Stimulated activated CD4-positive, alpha-beta T cell treated with anti-CD3 and anti-CD28 coated beads, TNF-alpha, amount 100 ng/mL, for 48 hours (primary cell): ENCODE data around the gene ARHGAP5.
"Not testable (repeated sequence)": the region's sequence is repeated elsewhere in the genome, so short reads cannot be mapped to it uniquely, and the experiment has no call there.

Source experiments
- DNase-seq, 3 donors: peaks; one replicate each; pipeline ENCODE4 v3.0.0-alpha.2; 2020; ENCODE audit warnings: low read depth in 3 of 3

ARHGAP5 gene

GRCh38 chr14:32110548-32110896 is 33.4 kb downstream of the ARHGAP5 start:
- DNase-seq, result no peak

- DNase-seq, result no peak
Observed at GRCh38 chr14:32121536-32121935, 44.4 kb downstream of the ARHGAP5 start.

- no peak for DNase-seq
Observed at GRCh38 chr14:32121948-32122347, 44.8 kb downstream of the ARHGAP5 start.

- not testable (repeated sequence) for DNase-seq
Observed at GRCh38 chr14:32126899-32127730, 50.0 kb downstream of the ARHGAP5 start.

- not testable (repeated sequence) for DNase-seq
Observed at GRCh38 chr14:32127731-32128654, 50.9 kb downstream of the ARHGAP5 start.

GRCh38 chr14:32128703-32129102 is 51.6 kb downstream of the ARHGAP5 start:
- DNase-seq, result no peak

- DNase-seq, result no peak
Observed at GRCh38 chr14:32129124-32129523, 52.0 kb downstream of the ARHGAP5 start.

- DNase-seq, result not testable (repeated sequence)
Observed at GRCh38 chr14:32131689-32132088, 54.6 kb downstream of the ARHGAP5 start.

GRCh38 chr14:32134448-32135097 is 57.5 kb downstream of the ARHGAP5 start:
- DNase-seq, result no peak

GRCh38 chr14:32136027-32136825 is 59.1 kb downstream of the ARHGAP5 start:
- DNase-seq, result no peak

- DNase-seq, result no peak
Observed at GRCh38 chr14:32137313-32137712, 60.2 kb downstream of the ARHGAP5 start.

GRCh38 chr14:32137892-32138291 is 60.8 kb downstream of the ARHGAP5 start:
- DNase-seq, result no peak

- DNase-seq, result no peak
Observed at GRCh38 chr14:32142341-32142740, 65.2 kb downstream of the ARHGAP5 start.

- no peak for DNase-seq
Observed at GRCh38 chr14:32142754-32143437, 65.8 kb downstream of the ARHGAP5 start.

GRCh38 chr14:32150392-32150791 is 73.3 kb downstream of the ARHGAP5 start:
- DNase-seq, result no peak

GRCh38 chr14:32166029-32166428 is 88.9 kb downstream of the ARHGAP5 start:
- no peak for DNase-seq

- DNase-seq, result no peak
Observed at GRCh38 chr14:32166924-32167323, 89.8 kb downstream of the ARHGAP5 start.

- no peak for DNase-seq
Observed at GRCh38 chr14:32167907-32168306, 90.8 kb downstream of the ARHGAP5 start.

- no peak for DNase-seq
Observed at GRCh38 chr14:32169191-32169590, 92.1 kb downstream of the ARHGAP5 start.

GRCh38 chr14:32171469-32171868 is 94.4 kb downstream of the ARHGAP5 start:
- DNase-seq, result no peak
